Measurements from ENCODE around the gene C1orf21. TPM values are rescaled to one million over a fixed set of nuclear protein-coding genes. Genes with fewer than 3 reads are reported as not detected.

C1orf21 gene
- total and polyA plus RNA-seq, 2 of the 4 experiments (the other 2 are of a cell fraction), result 6.4 to 9.9 TPM

- Histone ChIP-seq H3K9me1 (ENCODE audit: insufficient read depth, low read length) (no peaks in the 10 kb centered on the region), H3K9me3 (ENCODE audit: control insufficient read depth, insufficient read depth, low read length) (no peaks in the 10 kb centered on the region), H4K5ac (ENCODE audit: low read depth, low read length) (no peak overlapping the region), H2BK5ac (ENCODE audit: low read depth, low read length, poor library complexity, severe bottlenecking) (no peak overlapping the region), H4K8ac (ENCODE audit: low read depth in 2 of 2, low read length in 2 of 2) (no peak overlapping the region), H3K9ac (ENCODE audit: low read depth, low read length) (no peak overlapping the region), H2AK9ac (replicated peaks; ENCODE audit: low read depth, low read length, poor library complexity) (no peak overlapping the region), H3K4me3 (ENCODE audit: insufficient read depth, low read depth, low read length) (no peak overlapping the region), H2AFZ (replicated peaks; ENCODE audit: low read length, poor library complexity) (no peak overlapping the region), H2BK120ac (ENCODE audit: low read depth, low read length) (no peak overlapping the region), H4K91ac (ENCODE audit: insufficient read depth, low read depth, low read length) (no peak overlapping the region), H4K20me1 (ENCODE audit: insufficient read depth, low read length) (no peaks in the 10 kb centered on the region), H2BK20ac (ENCODE audit: low read depth, low read length) (no peak overlapping the region), H3K4me2 (ENCODE audit: low read depth, low read length) (no peak overlapping the region), H3K14ac (replicated peaks; ENCODE audit: low read depth, low read length) (no peak overlapping the region), H3K4me1 (ENCODE audit: control insufficient read depth, insufficient read depth, low read length) (peaks cover 3% of the 10 kb centered on the region), H3K36me3 (ENCODE audit: control insufficient read depth, insufficient read depth, low read length) (no peaks in the 10 kb centered on the region), H3K18ac (ENCODE audit: low read depth, low read length) (no peak overlapping the region), H3K79me1 (ENCODE audit: low read depth in 1 of 2, low read length in 2 of 2) (peaks cover 0 to 6% of the 10 kb centered on the region in 2 experiments; a peak in 2 of 4 replicates), H3K56ac (ENCODE audit: extremely low read depth, insufficient read depth, low read length) (no peak overlapping the region), H2AK5ac (ENCODE audit: low read depth, low read length) (no peak overlapping the region), H3K23ac (ENCODE audit: low read depth, low read length) (no peak overlapping the region), H2BK15ac (ENCODE audit: low read depth, low read length) (no peak overlapping the region), H3K27ac (ENCODE audit: insufficient read depth, low read length) (no peak overlapping the region), H3K4ac (ENCODE audit: low read depth, low read length) (no peak overlapping the region), H3K27me3 (ENCODE audit: control insufficient read depth, insufficient read depth, low read length) (no peaks in the 10 kb centered on the region)
- no CpG with 5 or more reads among the region's 1 CpG for WGBS, 2 experiments (ENCODE audit: extremely low coverage in 2 of 2, insufficient read length in 1 of 2)
- DNase-seq (no peak), ATAC-seq (ENCODE audit: low read depth) (no peak)
- intact Hi-C loops (cut with micrococcal nuclease) (no loop called here), dilution Hi-C loops (cut with HindIII; ENCODE audit: low sequenced_read_pairs, unreplicated experiment) (no loop called here), in situ Hi-C loops (cut with MboI; ENCODE audit: low sequenced_read_pairs) (no loop called here)
- no TSS peak for BruUV-seq (replicated peaks)
- ChIA-PET POLR2A (ENCODE audit: unreplicated experiment) (no interaction called here), CTCF (interaction anchor here (0.6 kb wide), 1 partner anchor 71 kb away, joined by 3 read pairs; no protein-coding TSS in a partner anchor)
- TF ChIP-seq CHD1 (IDR thresholded peaks at IDR 0.05; ENCODE audit: low read depth, low read length), result no peak
- TF ChIP-seq, protein P1, sequence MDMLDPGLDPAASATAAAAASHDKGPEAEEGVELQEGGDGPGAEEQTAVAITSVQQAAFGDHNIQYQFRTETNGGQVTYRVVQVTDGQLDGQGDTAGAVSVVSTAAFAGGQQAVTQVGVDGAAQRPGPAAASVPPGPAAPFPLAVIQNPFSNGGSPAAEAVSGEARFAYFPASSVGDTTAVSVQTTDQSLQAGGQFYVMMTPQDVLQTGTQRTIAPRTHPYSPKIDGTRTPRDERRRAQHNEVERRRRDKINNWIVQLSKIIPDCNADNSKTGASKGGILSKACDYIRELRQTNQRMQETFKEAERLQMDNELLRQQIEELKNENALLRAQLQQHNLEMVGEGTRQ (IDR thresholded peaks at IDR 0.05; ENCODE audit: low read depth, low read length), result no peak
- TF ChIP-seq NFE2L2 (IDR thresholded peaks at IDR 0.05; ENCODE audit: low read depth, low read length), result no peak
- TF ChIP-seq MAFK (IDR thresholded peaks at IDR 0.05; ENCODE audit: low read depth, low read length), result no peak
- no peak for TF ChIP-seq RAD21 (IDR thresholded peaks at IDR 0.05; ENCODE audit: low read length)
- no peak for TF ChIP-seq RFX5 (IDR thresholded peaks at IDR 0.05; ENCODE audit: low read depth, low read length)
- TF ChIP-seq ELK1 (IDR thresholded peaks at IDR 0.05; ENCODE audit: borderline replicate concordance, low read depth, low read length), result no peak
- no peak for TF ChIP-seq RCOR1 (IDR thresholded peaks at IDR 0.05; ENCODE audit: insufficient replicate concordance, low read length)
- no peak for TF ChIP-seq MXI1 (IDR thresholded peaks at IDR 0.05; ENCODE audit: borderline replicate concordance, low read depth, low read length)
- TF ChIP-seq MAZ (IDR thresholded peaks at IDR 0.05; ENCODE audit: borderline replicate concordance, low read depth, low read length), result no peak
- TF ChIP-seq CEBPB (IDR thresholded peaks at IDR 0.05; ENCODE audit: low read depth, low read length), result no peak
- no peak for TF ChIP-seq FOS (IDR thresholded peaks at IDR 0.05; ENCODE audit: low read depth, low read length)
- TF ChIP-seq CTCF (conservative IDR thresholded peaks at IDR 0.05; ENCODE audit: low read depth, low read length), result no peak
- no peak for TF ChIP-seq BHLHE40 (IDR thresholded peaks at IDR 0.05; ENCODE audit: low read depth, low read length)
- TF ChIP-seq SMC3 (IDR thresholded peaks at IDR 0.05; ENCODE audit: low read depth, low read length), result no peak
- TF ChIP-seq POLR2A (IDR thresholded peaks at IDR 0.05; ENCODE audit: low read depth, low read length), result no peak
These were observed 118.1 kb downstream of the C1orf21 start for GRCh38 chr1:184504955-184505338.
